Endothelial cell (in vitro differentiated cells): ENCODE results near the gene ETFA. TPM values are rescaled to one million over a fixed set of nuclear protein-coding genes. Genes with fewer than 3 reads are reported as not detected.

Source experiments
- DNase-seq: peaks from one replicate; pipeline ENCODE4 v3.0.0; 2021; ENCODE audit warnings: low spot score
- H3K27ac Mint-ChIP-seq: one replicate; pipeline ENCODE4 v1.8.0; 2021; ENCODE audit warnings: mixed read lengths, inconsistent platforms; ENCODE audit not compliant: unreplicated experiment
- H3K27me3 Mint-ChIP-seq: one replicate; pipeline ENCODE4 v1.8.0; 2021; ENCODE audit warnings: mild to moderate bottlenecking, moderate library complexity, mixed read lengths, inconsistent platforms; ENCODE audit not compliant: unreplicated experiment
- H3K36me3 Mint-ChIP-seq: one replicate; pipeline ENCODE4 v1.8.0; 2021; ENCODE audit warnings: mild to moderate bottlenecking, low read depth, mixed read lengths, inconsistent platforms; ENCODE audit not compliant: unreplicated experiment
- H3K4me1 Mint-ChIP-seq: one replicate; pipeline ENCODE4 v1.8.0; 2021; ENCODE audit warnings: mild to moderate bottlenecking, mixed read lengths, inconsistent platforms; ENCODE audit not compliant: unreplicated experiment
- H3K4me3 Mint-ChIP-seq: one replicate; pipeline ENCODE4 v1.8.0; 2021; ENCODE audit warnings: mild to moderate bottlenecking, mixed read lengths, inconsistent platforms; ENCODE audit not compliant: unreplicated experiment
- H3K9me3 Mint-ChIP-seq: one replicate; pipeline ENCODE4 v1.8.0; 2021; ENCODE audit warnings: mixed read lengths, inconsistent platforms; ENCODE audit not compliant: unreplicated experiment
- CTCF ChIP-seq: fragments of 200-600 bp; sonication (generic); IDR thresholded peaks from one replicate; pipeline ENCODE4 v1.5.0; 2021; ENCODE audit warnings: antibody characterized with exemption; ENCODE audit not compliant: unreplicated experiment
- total RNA-seq: library from RNA; stranded (reverse); fragmentation: NEBNext Ultra II Directional; extraction: Animal tissue kit (Norgen Biotek cat#: 25700); gene quantifications from one replicate; pipeline ENCODE4 v1.2.1, GENCODE V29; 2021; ENCODE audit not compliant: unreplicated experiment

ETFA gene
- total RNA-seq, 1 donor from 2014 or later: 103 TPM

- Mint-ChIP-seq H3K27me3 (peaks cover 2% of the 10 kb centered on the region), H3K4me3 (no peak overlapping the region), H3K36me3 (peaks cover 21% of the 10 kb centered on the region), H3K9me3 (no peaks in the 10 kb centered on the region), H3K4me1 (no peaks in the 10 kb centered on the region), H3K27ac (no peak overlapping the region)
- no peak for DNase-seq
- TF ChIP-seq CTCF: no peak
Measured at GRCh38 chr15:76221085-76221767, 90.0 kb downstream of the ETFA start.

- Mint-ChIP-seq H3K4me3 (no peak overlapping the region), H3K36me3 (peaks cover 22% of the 10 kb centered on the region), H3K27me3 (peaks cover 5% of the 10 kb centered on the region), H3K9me3 (no peaks in the 10 kb centered on the region), H3K4me1 (no peaks in the 10 kb centered on the region), H3K27ac (no peak overlapping the region)
- TF ChIP-seq CTCF: no peak
- no peak for DNase-seq
Measured at GRCh38 chr15:76217882-76218217, 93.4 kb downstream of the ETFA start.

GRCh38 chr15:76217029-76217881, 94.0 kb downstream of the ETFA start:
- Mint-ChIP-seq H3K27ac (no peak overlapping the region), H3K4me1 (no peaks in the 10 kb centered on the region), H3K36me3 (peaks cover 25% of the 10 kb centered on the region), H3K9me3 (no peaks in the 10 kb centered on the region), H3K4me3 (no peak overlapping the region), H3K27me3 (peaks cover 5% of the 10 kb centered on the region)
- no peak for TF ChIP-seq CTCF
- no peak for DNase-seq

GRCh38 chr15:76215634-76216033, 95.6 kb downstream of the ETFA start:
- Mint-ChIP-seq H3K4me1 (no peaks in the 10 kb centered on the region), H3K36me3 (peaks cover 29% of the 10 kb centered on the region), H3K9me3 (no peaks in the 10 kb centered on the region), H3K4me3 (peak overlapping the region; percentile 66), H3K27me3 (peaks cover 5% of the 10 kb centered on the region), H3K27ac (no peak overlapping the region)
- DNase-seq: no peak
- TF ChIP-seq CTCF: no peak

GRCh38 chr15:76209942-76210341, 101.3 kb downstream of the ETFA start:
- Mint-ChIP-seq H3K4me3 (no peak overlapping the region), H3K27me3 (peaks cover 5% of the 10 kb centered on the region), H3K36me3 (peaks cover 21% of the 10 kb centered on the region), H3K4me1 (peaks cover 4% of the 10 kb centered on the region), H3K27ac (no peak overlapping the region), H3K9me3 (no peaks in the 10 kb centered on the region)
- DNase-seq: no peak
- TF ChIP-seq CTCF: no peak
